IPS DF 4.7 (cell line): ENCODE measurements around the gene PLCB1.

Experiments used
- DNase-seq: peaks from one replicate; pipeline ENCODE4 v3.0.0-alpha.2; 2013; ENCODE audit warnings: low spot score; ENCODE audit errors: extremely low read depth

The PLCB1 gene

GRCh38 chr20:8917084-8917483 is 785.0 kb downstream of the PLCB1 start:
- DNase-seq: no peak

- DNase-seq: no peak
Measured at GRCh38 chr20:8918145-8918544, 786.1 kb downstream of the PLCB1 start.

DNA sequence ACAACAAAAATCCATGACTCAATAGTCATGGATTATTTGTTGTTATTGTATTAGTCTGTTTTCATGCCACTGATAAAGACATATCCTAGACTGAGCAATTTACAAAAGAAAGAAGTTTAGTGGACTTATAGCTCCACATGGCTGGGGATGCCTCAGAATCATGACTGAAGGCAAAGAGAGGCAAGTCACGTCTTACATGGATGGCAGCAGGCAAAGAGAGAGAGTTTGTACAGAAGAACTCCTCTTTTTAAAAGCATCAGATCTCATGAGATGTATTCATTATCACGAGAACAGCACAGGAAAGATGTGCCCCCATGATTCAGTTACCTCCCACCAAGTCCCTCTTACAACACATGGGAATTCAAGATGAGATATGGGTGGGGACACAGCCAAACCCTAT is 792.5 kb downstream of the PLCB1 start:
- no peak for DNase-seq

GRCh38 chr20:8930726-8931125 is 798.7 kb downstream of the PLCB1 start:
- DNase-seq: no peak

- no peak for DNase-seq
Measured at GRCh38 chr20:8932192-8933165, 800.4 kb downstream of the PLCB1 start.

- DNase-seq: no peak
Measured at GRCh38 chr20:8933381-8933807, 801.3 kb downstream of the PLCB1 start.

DNA sequence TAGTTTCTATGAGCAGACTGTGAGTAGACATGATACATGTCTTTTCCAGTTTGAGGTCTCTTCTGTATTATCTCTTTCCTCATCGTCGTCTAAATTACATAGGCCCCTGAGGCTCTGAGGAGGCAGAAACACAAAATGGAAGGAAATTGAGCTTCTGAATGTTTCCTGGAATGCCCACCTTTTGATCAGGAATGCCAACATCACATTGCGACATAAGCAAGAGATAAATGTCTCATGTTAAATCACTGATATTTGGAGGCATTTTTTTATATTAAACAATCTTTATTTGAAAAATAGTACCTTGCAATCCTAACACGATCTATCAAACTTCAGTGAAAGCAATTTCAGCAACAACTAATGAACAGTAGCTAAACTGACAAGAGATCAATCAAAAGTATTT is 802.3 kb downstream of the PLCB1 start:
- DNase-seq: no peak
